OCI-LY1 (cell line): ENCODE results near the gene MDC1.

Experiments
- CTCF ChIP-seq: fragments of 200-600 bp; sonication (generic), shearing (Covaris generic); IDR thresholded peaks from 2 replicates; pipeline ENCODE4 v1.5.1; 2017; ENCODE audit warnings: mild to moderate bottlenecking, antibody characterized with exemption, low read length, moderate library complexity, mixed read lengths
- EZH2 ChIP-seq: fragments of 200-600 bp; sonication (generic), shearing (Covaris generic); IDR thresholded peaks from 2 replicates; pipeline ENCODE4 v1.8.0; 2017; ENCODE audit warnings: borderline replicate concordance, mixed run types, mild to moderate bottlenecking, antibody characterized with exemption, low read length, moderate library complexity, mixed read lengths

GRCh38 chr6:30656513-30656912 is 60.6 kb downstream of the MDC1 start:
- no peak for TF ChIP-seq CTCF
- no peak for TF ChIP-seq EZH2
